H1 (cell line): Measurements from ENCODE around the gene JAKMIP2. TPM values are rescaled to one million over a fixed set of nuclear protein-coding genes. Genes with fewer than 3 reads are reported as not detected.

ENCODE experiments used
- CTCF ChIA-PET: fragments of 300-600 bp; sonication (Branson Sonifier 250); formaldehyde crosslinking; loops from one replicate; lab custom pipeline; 2021; ENCODE audit not compliant: partially characterized antibody; lab: Charles Lee
- POLR2A ChIA-PET: fragments of 300-600 bp; sonication (Branson Sonifier 250); formaldehyde crosslinking; loops from one replicate; lab custom pipeline; 2021; ENCODE audit warnings: inconsistent platforms; ENCODE audit not compliant: partially characterized antibody; lab: Charles Lee
- DNase-seq, 2 experiments: peaks; one replicate each; pipeline versions ENCODE4 v3.0.0 to v3.0.0-alpha.2; 2010 to 2022; ENCODE audit warnings: low spot score in 2 of 2, low read depth in 1 of 2, mixed read lengths in 1 of 2
- FAIRE-seq: peaks from 2 replicates; lab custom pipeline; 2011; peaks lifted over from hg19 to GRCh38; lab: Jason Lieb, UNC
- H2AFZ ChIP-seq: 2 replicates; pipeline ENCODE4 v1.8.1; 2012; ENCODE audit warnings: low read length, inconsistent platforms
- H2AK5ac ChIP-seq: 2 replicates; pipeline ENCODE4 v1.6.1; 2013; ENCODE audit warnings: low read depth, low read length
- H2BK120ac ChIP-seq: replicated peaks from 2 replicates; pipeline ENCODE3; 2013; ENCODE audit warnings: low read depth, low read length, inconsistent platforms
- H2BK12ac ChIP-seq: 2 replicates; pipeline ENCODE4 v1.6.1; 2013; ENCODE audit warnings: low read depth, low read length
- H2BK15ac ChIP-seq: 2 replicates; pipeline ENCODE4 v1.6.1; 2013; ENCODE audit warnings: low read length
- H2BK20ac ChIP-seq: 2 replicates; pipeline ENCODE4 v1.6.1; 2013; ENCODE audit warnings: low read length
- H2BK5ac ChIP-seq: 2 replicates; pipeline ENCODE4 v1.6.1; 2013; ENCODE audit warnings: low read depth, low read length
- H3K14ac ChIP-seq: 2 replicates; pipeline ENCODE4 v1.6.1; 2013; ENCODE audit warnings: inconsistent platforms; ENCODE audit not compliant: insufficient read length
- H3K18ac ChIP-seq: 2 replicates; pipeline ENCODE4 v1.6.1; 2013; ENCODE audit warnings: low read length; ENCODE audit errors: extremely low read depth
- H3K23ac ChIP-seq: 2 replicates; pipeline ENCODE4 v1.6.1; 2013; ENCODE audit warnings: inconsistent platforms; ENCODE audit not compliant: insufficient read length
- H3K23me2 ChIP-seq: 2 replicates; pipeline ENCODE4 v1.6.1; 2013; ENCODE audit warnings: low read depth, low read length
- H3K27ac ChIP-seq: 2 replicates; pipeline ENCODE4 v1.6.1; 2011; ENCODE audit warnings: low read depth, low read length, inconsistent platforms
- H3K27me3 ChIP-seq, 4 experiments: replicated peaks in 1 of 4; 1 replicate in 1 of 4; 2 replicates in 3 of 4; pipeline versions ENCODE4 v1.6.1 to v1.8.1; 2011 to 2013; ENCODE audit warnings: low read length in 3 of 4, mild to moderate bottlenecking in 3 of 4, inconsistent platforms in 2 of 4, mixed read lengths in 2 of 4, moderate library complexity in 1 of 4; ENCODE audit not compliant: control insufficient read depth in 3 of 4, insufficient read depth in 3 of 4; ENCODE audit errors: extremely low read depth in 1 of 4
- H3K36me3 ChIP-seq, 4 experiments: 2 replicates each; pipeline versions ENCODE4 v1.6.1 to v1.8.1; 2011 to 2013; ENCODE audit warnings: mild to moderate bottlenecking in 4 of 4, low read length in 3 of 4, moderate library complexity in 2 of 4, control low read depth in 1 of 4, inconsistent platforms in 1 of 4; ENCODE audit not compliant: insufficient read depth in 4 of 4, control insufficient read depth in 2 of 4
- H3K4ac ChIP-seq: replicated peaks from 2 replicates; pipeline ENCODE3; 2013; ENCODE audit warnings: low read length, low read depth, mixed read lengths, inconsistent platforms; ENCODE audit not compliant: insufficient read length
- H3K4me1 ChIP-seq, 4 experiments: replicated peaks in 1 of 4; 1 replicate in 1 of 4; 2 replicates in 3 of 4; pipeline versions ENCODE4 v1.6.1 to v1.8.1; 2011 to 2013; ENCODE audit warnings: low read length in 3 of 4, inconsistent platforms in 2 of 4, mixed read lengths in 1 of 4; ENCODE audit not compliant: insufficient read depth in 4 of 4, control insufficient read depth in 3 of 4
- H3K4me2 ChIP-seq, 2 experiments: 2 replicates each; pipeline versions ENCODE4 v1.6.1 to v1.8.1; 2011 to 2013; ENCODE audit warnings: low read depth in 2 of 2, low read length in 2 of 2, control low read depth in 1 of 2, inconsistent platforms in 1 of 2, mild to moderate bottlenecking in 1 of 2; ENCODE audit not compliant: insufficient read depth in 1 of 2
- H3K4me3 ChIP-seq, 4 experiments: fragments of 200-600, 300-600 bp in 1 of 4; sonication (generic), shearing (Covaris generic), sonication (Bioruptor Twin) in 1 of 4; 2 replicates each; pipeline versions ENCODE4 v1.5.1 to v1.8.1; 2011 to 2016; ENCODE audit warnings: low read length in 4 of 4, low read depth in 3 of 4, control low read depth in 2 of 4, inconsistent platforms in 2 of 4, mild to moderate bottlenecking in 2 of 4, mixed read lengths in 1 of 4, moderate library complexity in 1 of 4; ENCODE audit not compliant: insufficient read depth in 2 of 4; ENCODE audit errors: extremely low read depth in 1 of 4
- H3K56ac ChIP-seq: replicated peaks from 2 replicates; pipeline ENCODE3; 2013; ENCODE audit warnings: low read depth, mild to moderate bottlenecking, mixed read lengths, low read length, inconsistent platforms; ENCODE audit not compliant: insufficient read length
- H3K79me1 ChIP-seq: 2 replicates; pipeline ENCODE4 v1.6.1; 2013; ENCODE audit warnings: low read depth, low read length, control low read depth
- H3K79me2 ChIP-seq, 2 experiments: 2 replicates each; pipeline versions ENCODE4 v1.6.1 to v1.8.1; 2012 to 2013; ENCODE audit warnings: low read length in 2 of 2, mild to moderate bottlenecking in 2 of 2, inconsistent platforms in 1 of 2; ENCODE audit not compliant: insufficient read depth in 2 of 2, control insufficient read depth in 1 of 2
- H3K9ac ChIP-seq, 4 experiments: replicated peaks in 1 of 4; 1 replicate in 1 of 4; 2 replicates in 3 of 4; pipeline versions ENCODE4 v1.6.1 to v1.8.1; 2011 to 2013; ENCODE audit warnings: low read depth in 3 of 4, low read length in 3 of 4, control low read depth in 2 of 4, mild to moderate bottlenecking in 2 of 4, moderate library complexity in 2 of 4, inconsistent platforms in 1 of 4; ENCODE audit errors: extremely low read depth in 1 of 4
- H3K9me3 ChIP-seq, 2 experiments: 2 replicates each; pipeline versions ENCODE4 v1.6.1 to v1.8.1; 2012 to 2013; ENCODE audit warnings: mild to moderate bottlenecking in 2 of 2, moderate library complexity in 2 of 2, control low read depth in 1 of 2, inconsistent platforms in 1 of 2, low read depth in 1 of 2, low read length in 1 of 2, mixed read lengths in 1 of 2; ENCODE audit not compliant: insufficient read depth in 2 of 2
- H4K20me1 ChIP-seq, 2 experiments: replicated peaks in 1 of 2; 2 replicates each; pipeline versions ENCODE3 to v1.8.1; 2011 to 2013; ENCODE audit warnings: inconsistent platforms in 2 of 2, low read length in 2 of 2, mild to moderate bottlenecking in 1 of 2; ENCODE audit not compliant: insufficient read depth in 2 of 2, control insufficient read depth in 1 of 2
- H4K5ac ChIP-seq: 2 replicates; pipeline ENCODE4 v1.6.1; 2013; ENCODE audit warnings: low read length, low read depth, mixed read lengths, inconsistent platforms; ENCODE audit not compliant: insufficient read length
- H4K8ac ChIP-seq: 2 replicates; pipeline ENCODE4 v1.8.0; 2013; ENCODE audit warnings: mild to moderate bottlenecking, moderate library complexity, low read length, inconsistent platforms; ENCODE audit not compliant: insufficient read depth; ENCODE audit errors: extremely low read depth
- H4K91ac ChIP-seq: replicated peaks from 2 replicates; pipeline ENCODE3; 2013; ENCODE audit warnings: low read length, mixed read lengths, inconsistent platforms; ENCODE audit not compliant: insufficient read length
- ATF2 ChIP-seq: IDR thresholded peaks from 2 replicates; pipeline ENCODE4 v1.6.1; 2012; ENCODE audit warnings: low read length, inconsistent platforms
- ATF3 ChIP-seq: IDR thresholded peaks from 2 replicates; pipeline ENCODE4 v1.6.1; 2011; ENCODE audit warnings: low read depth, mild to moderate bottlenecking, low read length; ENCODE audit not compliant: insufficient read depth
- CEBPB ChIP-seq: IDR thresholded peaks from 2 replicates; pipeline ENCODE4 v1.6.1; 2012; ENCODE audit warnings: low read depth, low read length
- CHD1 ChIP-seq: IDR thresholded peaks from 2 replicates; pipeline ENCODE4 v1.6.1; 2012; ENCODE audit warnings: low read depth, low read length, improper control_type of control experiment
- EZH2 ChIP-seq: fragments of 200-600 bp; sonication (generic); IDR thresholded peaks from 2 replicates; pipeline ENCODE4 v1.7.1; 2012; ENCODE audit warnings: low read depth, mild to moderate bottlenecking, moderate library complexity, low read length, inconsistent platforms; ENCODE audit not compliant: severe bottlenecking
- GTF2F1 ChIP-seq: IDR thresholded peaks from 2 replicates; pipeline ENCODE4 v1.6.1; 2012; ENCODE audit warnings: low read depth, low read length, improper control_type of control experiment, borderline replicate concordance
- JUND ChIP-seq: IDR thresholded peaks from 2 replicates; pipeline ENCODE4 v1.6.1; 2011; ENCODE audit warnings: mild to moderate bottlenecking, improper control_type of control experiment, low read length
- KDM5A ChIP-seq: fragments of 200-600 bp; IDR thresholded peaks from 2 replicates; pipeline ENCODE4 v1.7.1; 2012; ENCODE audit warnings: mild to moderate bottlenecking, low read length, inconsistent platforms, mixed read lengths
- RAD21 ChIP-seq, 2 experiments: IDR thresholded peaks in 1 of 2; conservative IDR thresholded peaks in 1 of 2; 2 replicates each; pipeline ENCODE4 v1.6.1; 2011; ENCODE audit warnings: low read depth in 2 of 2, low read length in 2 of 2, improper control_type of control experiment in 1 of 2, inconsistent platforms in 1 of 2, mild to moderate bottlenecking in 1 of 2, moderate library complexity in 1 of 2
- TBP ChIP-seq: IDR thresholded peaks from 2 replicates; pipeline ENCODE4 v1.6.1; 2011; ENCODE audit warnings: low read depth, low read length, improper control_type of control experiment
- ZNF274 ChIP-seq: IDR thresholded peaks from 2 replicates; pipeline ENCODE4 v1.7.0; 2012; ENCODE audit warnings: low read length, borderline replicate concordance; ENCODE audit errors: extremely low read depth
- WGBS, 2 experiments: shearing (Covaris generic) in 1 of 2; methylation state at CpG; one replicate each; pipeline versions ENCODE4 v1.1.6 to v1.1.7; 2013 to 2015; ENCODE audit warnings: low lambda C conversion rate in 2 of 2, mixed read lengths in 2 of 2, inconsistent platforms in 1 of 2, low coverage in 1 of 2, missing lambda C conversion rate in 1 of 2; ENCODE audit not compliant: insufficient replicate concordance in 2 of 2, insufficient coverage in 1 of 2, insufficient read length in 1 of 2; ENCODE audit errors: extremely low coverage in 1 of 2, missing lambda C conversion rate in 1 of 2; 5-methylcytosine and 5-hydroxymethylcytosine counted together
- polyA plus RNA-seq, 7 experiments: library from polyadenylated mRNA; depleted of rRNA in 3 of 7; stranded (reverse) in 5 of 7; unstranded in 2 of 7; fragments of >200 nt in 5 of 7; fragments of 200-250 nt in 2 of 7; gene quantifications; 1 replicate in 5 of 7; 2 replicates in 1 of 7; 4 replicates in 1 of 7; pipeline versions ENCODE4 v1.2.1 to v1.2.3, GENCODE V29; 2011 to 2013; ENCODE audit warnings: missing spikeins in 2 of 7, mixed read lengths in 2 of 7
- total RNA-seq: library from RNA; stranded (reverse); fragmentation: NEBNext Ultra II Directional; extraction: Animal tissue kit (Norgen Biotek cat#: 25700); gene quantifications from 2 replicates; pipeline ENCODE4 v1.2.1, GENCODE V29; 2021

JAKMIP2 gene
- total and polyA plus RNA-seq, 2 of the 8 experiments (the other 6 are each of a cell fraction or from before 2014, with no cell fraction given) = 2.4 to 13.6 TPM

GRCh38 chr5:147586832-147587231, 195.7 kb downstream of the JAKMIP2 start:
- POLR2A ChIA-PET = interaction anchor here (1.2 kb wide), 1 partner anchor 27 kb away, joined by 3 read pairs; no protein-coding TSS in a partner anchor
- no peak for TF ChIP-seq ATF3
- no peak for TF ChIP-seq JUND
- no peak for TF ChIP-seq KDM5A
- no peak for TF ChIP-seq RAD21 (IDR thresholded peaks at IDR 0.05 in 1 of 2, conservative IDR thresholded peaks at IDR 0.05 in 1 of 2; ENCODE audit: low read depth in 2 of 2, low read length in 2 of 2)
- no peak for TF ChIP-seq EZH2
- no peak for TF ChIP-seq TBP
- TF ChIP-seq ATF2 = no peak
- no peak for TF ChIP-seq CHD1
- no peak for TF ChIP-seq ZNF274
- no peak for TF ChIP-seq CEBPB
- TF ChIP-seq GTF2F1 = no peak

More at GRCh38 chr5:147586832-147587231, 195.7 kb downstream of the JAKMIP2 start:
- Histone ChIP-seq H3K79me1 (peaks cover 5% of the 10 kb centered on the region; the same call in 1 of the 2 replicates), H2BK15ac (no peak overlapping the region), H2BK12ac (no peak overlapping the region), H3K27me3 (no peaks in the 10 kb centered on the region), H2BK120ac (no peak overlapping the region), H4K8ac (no peak overlapping the region), H3K18ac (no peak overlapping the region), H2BK20ac (no peak overlapping the region), H4K5ac (no peak overlapping the region), H3K9ac (no peak overlapping the region), H3K4me1 (peaks cover 0 to 1% (median 0%) of the 10 kb centered on the region in 4 experiments; a peak in 1 of 7 replicates), H2AFZ (no peak overlapping the region), H3K27ac (no peak overlapping the region), H3K4ac (no peak overlapping the region), H3K23ac (no peak overlapping the region), H3K36me3 (peaks cover 0 to 34% (median 4%) of the 10 kb centered on the region in 4 experiments; a peak in 4 of 8 replicates), H3K9me3 (no peaks in the 10 kb centered on the region), H3K56ac (no peak overlapping the region), H3K14ac (no peak overlapping the region), H3K23me2 (no peaks in the 10 kb centered on the region), H2AK5ac (no peak overlapping the region), H4K91ac (no peak overlapping the region), H3K79me2 (peaks cover 0 to 70% of the 10 kb centered on the region in 2 experiments; a peak in 2 of 4 replicates), H2BK5ac (no peak overlapping the region), H3K4me2 (no peak overlapping the region), H3K4me3 (no peak overlapping the region), H4K20me1 (no peaks in the 10 kb centered on the region)
- DNase-seq (no peak), FAIRE-seq (no peak)
- CTCF ChIA-PET = interaction anchor here (0.7 to 1.8 kb wide), 3 partner anchors 8 to 138 kb away, joined by 3 to 5 read pairs (median 4); no protein-coding TSS in a partner anchor
- WGBS, 2 experiments = 92% methylated on average over 1 of the region's 1 CpG; no CpG with 5 or more reads in 1 of the 2 experiments
